Neuronal stem cell (in vitro differentiated cells): Measurements from ENCODE around the gene ADGRV1.
"Not testable (repeated sequence)": the region's sequence is repeated elsewhere in the genome, so short reads cannot be mapped to it uniquely, and the experiment has no call there.

Experiments used
- DNase-seq: peaks from one replicate; pipeline ENCODE4 v3.0.0-alpha.2; 2013; ENCODE audit warnings: low spot score
- H2AFZ ChIP-seq: one replicate; pipeline ENCODE4 v1.6.1; 2013; ENCODE audit warnings: mild to moderate bottlenecking, low read length, inconsistent platforms
- H2AK5ac ChIP-seq: 2 replicates; pipeline ENCODE4 v1.6.1; 2013; ENCODE audit warnings: low read depth, mild to moderate bottlenecking, inconsistent platforms, low read length, moderate library complexity, mixed read lengths
- H2BK120ac ChIP-seq: 2 replicates; pipeline ENCODE4 v1.6.1; 2013; ENCODE audit warnings: low read depth, mild to moderate bottlenecking, inconsistent platforms, low read length, moderate library complexity, mixed read lengths
- H2BK12ac ChIP-seq: one replicate; pipeline ENCODE4 v1.6.1; 2013; ENCODE audit warnings: low read length, inconsistent platforms
- H2BK15ac ChIP-seq: 2 replicates; pipeline ENCODE4 v1.6.1; 2013; ENCODE audit warnings: mild to moderate bottlenecking, low read length, inconsistent platforms, mixed read lengths
- H2BK5ac ChIP-seq: one replicate; pipeline ENCODE4 v1.6.1; 2013; ENCODE audit warnings: inconsistent platforms, mild to moderate bottlenecking, low read length, moderate library complexity
- H3K14ac ChIP-seq: one replicate; pipeline ENCODE4 v1.6.1; 2013; ENCODE audit warnings: low read length, inconsistent platforms
- H3K18ac ChIP-seq: 2 replicates; pipeline ENCODE4 v1.6.1; 2013; ENCODE audit warnings: low read length, inconsistent platforms
- H3K23ac ChIP-seq: 2 replicates; pipeline ENCODE4 v1.6.1; 2013; ENCODE audit warnings: low read depth, mild to moderate bottlenecking, mixed read lengths, low read length, inconsistent platforms; ENCODE audit not compliant: poor library complexity
- H3K27ac ChIP-seq: replicated peaks from 3 replicates; pipeline ENCODE4 v1.5.1; 2013; ENCODE audit warnings: low read length, inconsistent platforms
- H3K27me3 ChIP-seq, 3 experiments: 2 replicates each; pipeline ENCODE4 v1.6.1; 2013; ENCODE audit warnings: low read length in 3 of 3, mild to moderate bottlenecking in 2 of 3, inconsistent platforms in 1 of 3, low read depth in 1 of 3, mixed read lengths in 1 of 3, moderate library complexity in 1 of 3; ENCODE audit not compliant: control insufficient read depth in 3 of 3, insufficient read depth in 3 of 3
- H3K36me3 ChIP-seq, 2 donors: replicated peaks in 1 of 2; 2 replicates each; pipeline ENCODE4 v1.6.1; 2013; ENCODE audit warnings: low read length in 2 of 2; ENCODE audit not compliant: control insufficient read depth in 2 of 2, insufficient read depth in 2 of 2
- H3K4ac ChIP-seq: 2 replicates; pipeline ENCODE4 v1.6.1; 2013; ENCODE audit warnings: inconsistent platforms, mild to moderate bottlenecking, low read length, moderate library complexity
- H3K4me1 ChIP-seq, 2 donors: 1 replicate in 1 of 2; 2 replicates in 1 of 2; pipeline ENCODE4 v1.6.1; 2013; ENCODE audit warnings: low read length in 2 of 2, low read depth in 1 of 2; ENCODE audit not compliant: control insufficient read depth in 2 of 2, insufficient read depth in 1 of 2
- H3K4me2 ChIP-seq: one replicate; pipeline ENCODE4 v1.6.1; 2013; ENCODE audit warnings: mild to moderate bottlenecking, low read length, inconsistent platforms; ENCODE audit not compliant: insufficient read depth, poor library complexity, severe bottlenecking
- H3K4me3 ChIP-seq, 2 donors: 2 replicates each; pipeline ENCODE4 v1.5.1; 2013; ENCODE audit warnings: low read length in 2 of 2, mild to moderate bottlenecking in 2 of 2, inconsistent platforms in 1 of 2, moderate library complexity in 1 of 2
- H3K79me1 ChIP-seq: one replicate; pipeline ENCODE4 v1.6.1; 2013; ENCODE audit warnings: low read depth, mild to moderate bottlenecking, inconsistent platforms, low read length, moderate library complexity
- H3K9ac ChIP-seq: one replicate; pipeline ENCODE4 v1.6.1; 2013; ENCODE audit warnings: mild to moderate bottlenecking, low read depth, low read length, inconsistent platforms; ENCODE audit not compliant: poor library complexity
- H3K9me3 ChIP-seq, 2 donors: replicated peaks in 1 of 2; 2 replicates each; pipeline versions ENCODE3 to v1.6.1; 2013; ENCODE audit warnings: low read length in 2 of 2, mild to moderate bottlenecking in 2 of 2, inconsistent platforms in 1 of 2, low read depth in 1 of 2, mixed read lengths in 1 of 2, moderate library complexity in 1 of 2; ENCODE audit not compliant: control insufficient read depth in 2 of 2, insufficient read depth in 1 of 2
- H4K8ac ChIP-seq: one replicate; pipeline ENCODE4 v1.6.1; 2013; ENCODE audit warnings: low read depth, mild to moderate bottlenecking, inconsistent platforms, low read length, moderate library complexity
- H4K91ac ChIP-seq: one replicate; pipeline ENCODE4 v1.6.1; 2013; ENCODE audit warnings: low read length, low read depth, mild to moderate bottlenecking, inconsistent platforms; ENCODE audit not compliant: poor library complexity
- WGBS, 2 donors: extraction: QIAGEN DNeasy Blood & Tissue Kit; methylation state at CpG; one replicate each; pipeline ENCODE4 v1.1.7; 2013; ENCODE audit warnings: missing lambda C conversion rate in 2 of 2, mixed read lengths in 1 of 2; ENCODE audit not compliant: insufficient read length in 2 of 2, insufficient replicate concordance in 1 of 2; ENCODE audit errors: extremely low coverage in 2 of 2; 5-methylcytosine and 5-hydroxymethylcytosine counted together

The ADGRV1 gene

DNA sequence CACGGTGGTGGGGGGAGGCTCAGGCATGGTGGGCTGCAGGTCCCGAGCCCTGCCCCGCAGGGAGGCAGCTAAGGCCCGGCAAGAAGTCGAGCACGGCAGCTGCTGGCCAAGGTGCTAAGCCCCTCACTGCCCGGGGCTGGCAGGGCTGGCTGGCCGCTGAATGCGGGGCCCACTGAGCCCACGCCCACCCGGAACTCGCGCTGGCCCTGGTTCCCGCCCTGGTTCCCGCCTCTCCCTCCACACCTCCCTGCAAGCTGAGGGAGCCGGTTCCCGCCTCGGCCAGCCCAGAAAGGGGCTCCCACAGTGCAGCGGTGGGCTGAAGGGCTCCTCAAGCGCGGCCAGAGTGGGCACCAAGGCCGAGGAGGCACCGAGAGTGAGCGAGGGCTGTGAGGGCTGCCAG lies 289.0 kb downstream of the ADGRV1 start:
- not testable (repeated sequence) for H3K9ac ChIP-seq, H3K4me2 ChIP-seq, H3K4ac ChIP-seq

DNA sequence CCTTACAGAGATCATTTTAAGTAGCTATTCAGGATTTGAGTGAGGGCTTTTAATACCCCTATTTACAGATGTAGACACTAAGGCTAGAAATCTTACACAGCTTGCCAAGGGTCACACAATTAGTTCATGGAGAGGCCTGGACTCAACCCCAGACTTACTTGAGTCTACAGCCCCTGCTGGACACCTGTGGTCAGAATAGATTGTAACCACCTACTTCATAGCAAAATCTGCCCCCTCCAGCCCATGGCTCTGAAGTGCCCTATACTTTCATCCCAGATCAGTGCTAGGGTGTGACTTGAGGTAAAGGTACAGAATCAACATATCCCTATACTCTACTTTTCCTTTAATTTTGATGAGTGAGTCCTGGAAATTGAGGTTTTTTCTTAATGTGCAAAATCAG lies 291.3 kb downstream of the ADGRV1 start:
- peak overlapping the region; percentile 74 for H4K8ac ChIP-seq
- H3K79me1 ChIP-seq = no peaks in the 10 kb centered on the region
- H3K36me3 ChIP-seq = peaks cover 0 to 35% of the 10 kb centered on the region in 2 donors
- no peak overlapping the region for H2BK15ac ChIP-seq
- H3K27ac ChIP-seq = no peak overlapping the region
- H2AFZ ChIP-seq = no peak overlapping the region
- no peak overlapping the region for H3K4me3 ChIP-seq
- H2BK12ac ChIP-seq = no peak overlapping the region
- H3K27me3 ChIP-seq = no peaks in the 10 kb centered on the region
- H4K91ac ChIP-seq = no peak overlapping the region
- H3K4ac ChIP-seq = no peak overlapping the region
- H3K4me2 ChIP-seq = no peak overlapping the region
- no peak overlapping the region for H3K9ac ChIP-seq
- no peak for DNase-seq
- H2AK5ac ChIP-seq = no peak overlapping the region
- H3K18ac ChIP-seq = no peak overlapping the region
- no peak overlapping the region for H3K23ac ChIP-seq
- peaks cover 0 to 4% of the 10 kb centered on the region in 2 donors for H3K4me1 ChIP-seq
- H3K9me3 ChIP-seq = no peaks in the 10 kb centered on the region
- no peak overlapping the region for H2BK120ac ChIP-seq
- H3K14ac ChIP-seq = no peak overlapping the region
- H2BK5ac ChIP-seq = no peak overlapping the region

More for the DNA sequence above, 289.0 kb downstream of the ADGRV1 start:
- H3K23ac ChIP-seq, H2BK5ac ChIP-seq, H3K18ac ChIP-seq, H4K91ac ChIP-seq, H3K27ac ChIP-seq, DNase-seq, H2AFZ ChIP-seq, H2BK12ac ChIP-seq, H3K14ac ChIP-seq, H3K9me3 ChIP-seq, H3K79me1 ChIP-seq, H2BK120ac ChIP-seq, H3K4me3 ChIP-seq, H3K4me1 ChIP-seq, H2BK15ac ChIP-seq, H3K27me3 ChIP-seq, H2AK5ac ChIP-seq: not testable (repeated sequence)
- H4K8ac ChIP-seq = peak overlapping the region; percentile 17
- peaks cover 0 to 14% of the 10 kb centered on the region in 2 donors for H3K36me3 ChIP-seq
- no CpG with 5 or more reads among the region's 24 CpGs for WGBS, 2 donors

DNA sequence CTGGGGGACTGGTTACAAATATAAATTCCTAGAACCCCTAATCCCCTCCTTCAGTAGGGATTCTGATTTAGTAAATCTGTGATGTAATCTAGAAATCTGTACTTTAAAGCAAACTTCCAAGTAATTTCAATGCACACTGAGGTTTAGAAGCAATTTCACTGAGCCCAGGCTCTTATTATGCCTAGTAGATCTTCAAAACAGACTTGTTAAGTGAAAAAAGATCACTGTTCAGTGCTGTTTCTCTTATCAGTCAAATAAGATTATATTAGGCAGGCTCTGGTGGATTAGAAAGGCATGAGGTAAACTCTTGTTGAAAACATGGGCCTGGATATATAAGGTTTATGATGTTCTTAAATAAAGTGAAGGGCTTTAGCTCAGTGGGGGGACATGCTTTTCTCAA lies 293.9 kb downstream of the ADGRV1 start:
- no peak for DNase-seq
- no peaks in the 10 kb centered on the region for H3K9me3 ChIP-seq

DNA sequence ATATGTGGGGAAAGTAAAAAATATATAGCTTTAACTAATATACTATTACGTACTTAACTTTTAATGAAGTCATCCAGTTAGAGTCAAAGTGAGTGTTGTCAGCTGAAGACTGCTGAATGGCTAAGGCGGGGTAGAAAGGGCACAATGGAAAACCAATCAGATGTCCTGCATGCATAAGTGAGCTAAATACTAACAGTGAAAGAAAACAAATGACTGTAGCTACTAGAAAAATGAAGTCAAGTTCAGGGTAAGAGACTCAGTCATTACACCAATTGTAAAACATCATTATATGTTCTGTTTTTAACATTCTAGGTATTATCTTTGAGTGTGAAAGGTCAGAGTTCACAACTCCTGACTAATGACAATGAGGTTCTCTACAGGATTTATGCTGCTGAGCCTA lies 295.2 kb downstream of the ADGRV1 start:
- Histone ChIP-seq H3K27ac (no peak overlapping the region), H2BK12ac (no peak overlapping the region), H3K4me2 (no peak overlapping the region), H3K18ac (no peak overlapping the region), H3K9ac (no peak overlapping the region), H2AFZ (no peak overlapping the region), H3K14ac (no peak overlapping the region), H3K4ac (no peak overlapping the region), H2AK5ac (no peak overlapping the region), H3K4me1 (peaks cover 0 to 7% of the 10 kb centered on the region in 2 donors), H4K8ac (no peak overlapping the region), H3K36me3 (peaks cover 0 to 42% of the 10 kb centered on the region in 2 donors), H2BK120ac (no peak overlapping the region), H4K91ac (no peak overlapping the region), H3K4me3 (no peak overlapping the region), H2BK5ac (no peak overlapping the region), H3K79me1 (no peaks in the 10 kb centered on the region), H3K9me3 (no peaks in the 10 kb centered on the region), H3K23ac (no peak overlapping the region), H2BK15ac (no peak overlapping the region), H3K27me3 (no peaks in the 10 kb centered on the region)
- DNase-seq = no peak
- no CpG with 5 or more reads among the region's 2 CpGs for WGBS, 2 donors

More for the DNA sequence above, 293.9 kb downstream of the ADGRV1 start:
- Histone ChIP-seq H3K4ac (no peak overlapping the region), H2BK12ac (no peak overlapping the region), H2AK5ac (no peak overlapping the region), H3K36me3 (peaks cover 0 to 44% of the 10 kb centered on the region in 2 donors), H2BK120ac (no peak overlapping the region), H2BK15ac (no peak overlapping the region), H3K4me1 (peaks cover 0 to 7% of the 10 kb centered on the region in 2 donors), H4K8ac (no peak overlapping the region), H3K4me2 (no peak overlapping the region), H2AFZ (no peak overlapping the region), H3K18ac (no peak overlapping the region), H4K91ac (no peak overlapping the region), H2BK5ac (no peak overlapping the region), H3K4me3 (no peak overlapping the region), H3K9ac (no peak overlapping the region), H3K27ac (no peak overlapping the region), H3K14ac (no peak overlapping the region), H3K27me3 (no peaks in the 10 kb centered on the region), H3K79me1 (no peaks in the 10 kb centered on the region), H3K23ac (no peak overlapping the region)
